HG03565 (cell line): ENCODE measurements around the gene NTN3.

Source experiments
- ATAC-seq: cut with Tn5 transposase; IDR thresholded peaks from one replicate; pipeline ENCODE4 v1.9.1; 2021; ENCODE audit warnings: mild to moderate bottlenecking, moderate library complexity; ENCODE audit not compliant: unreplicated experiment

NTN3 gene

GRCh38 chr16:2465653-2466415 is 5.3 kb upstream of the NTN3 start:
- ATAC-seq, result no peak

GRCh38 chr16:2466667-2467527 is 4.2 kb upstream of the NTN3 start:
- no peak for ATAC-seq

- ATAC-seq, result no peak
Measured at GRCh38 chr16:2467528-2468232, 3.4 kb upstream of the NTN3 start.

- ATAC-seq, result no peak
Measured at GRCh38 chr16:2468233-2468724, 2.8 kb upstream of the NTN3 start.

- ATAC-seq, result no peak
Measured at GRCh38 chr16:2468725-2469398, 2.2 kb upstream of the NTN3 start.

- ATAC-seq, result no peak
Measured at GRCh38 chr16:2469399-2470233, 1.5 kb upstream of the NTN3 start.

- ATAC-seq, result no peak
Measured at GRCh38 chr16:2470234-2470601, 879 bp upstream of the NTN3 start.

GRCh38 chr16:2470603-2471015 is 488 bp upstream of the NTN3 start:
- ATAC-seq, result no peak

GRCh38 chr16:2471653-2472487 is 773 bp downstream of the NTN3 start:
- ATAC-seq, result no peak

- ATAC-seq, result no peak
Measured at GRCh38 chr16:2472488-2472864, 1.4 kb downstream of the NTN3 start.

- ATAC-seq, result no peak
Measured at GRCh38 chr16:2472885-2473445, 1.9 kb downstream of the NTN3 start.

GRCh38 chr16:2473446-2473926 is 2.4 kb downstream of the NTN3 start:
- no peak for ATAC-seq

GRCh38 chr16:2473999-2474876 is 3.1 kb downstream of the NTN3 start:
- ATAC-seq, result peak; percentile 17

- ATAC-seq, result peak; percentile 39
Measured at GRCh38 chr16:2474877-2475412, 3.8 kb downstream of the NTN3 start, which contains the start of gene TBC1D24. TSS of gene TBC1D24 (plus strand) at chr16:2475127. CDS start at chr16:2496149, 21,022 bp downstream.

- ATAC-seq, result no peak
Measured at GRCh38 chr16:2475413-2476344, 4.6 kb downstream of the NTN3 start.

GRCh38 chr16:2476345-2476720 is 5.2 kb downstream of the NTN3 start:
- ATAC-seq, result no peak
